RWPE1 (cell line): ENCODE measurements around the gene RHPN2.
"Not testable (repeated sequence)": the region's sequence is repeated elsewhere in the genome, so short reads cannot be mapped to it uniquely, and the experiment has no call there.

Experiments used
- CTCF ChIA-PET: fragments of 350-600 bp; sonication (Branson Sonifier 250); formaldehyde crosslinking; extraction: SDS; loops from one replicate; lab custom pipeline; 2021; lab: Yijun Ruan, JAX
- POLR2A ChIA-PET: fragments of 400-600 bp; formaldehyde crosslinking; extraction: SDS; loops from one replicate; lab custom pipeline; 2020; ENCODE audit warnings: antibody characterized with exemption; ENCODE audit not compliant: low non-redundant PET; lab: Yijun Ruan, JAX
- DNase-seq: peaks from one replicate; pipeline ENCODE4 v3.0.0; 2012; ENCODE audit warnings: low spot score
- H3K27ac ChIP-seq: fragments of 450-650 bp; 2 replicates; pipeline ENCODE4 v1.5.1; 2017
- CTCF ChIP-seq: fragments of 450-650 bp; conservative IDR thresholded peaks from 2 replicates; pipeline ENCODE4 v1.5.1; 2017; ENCODE audit warnings: low read depth, mild to moderate bottlenecking

RHPN2 gene

GRCh38 chr19:33008738-33009137, 56.0 kb downstream of the RHPN2 start:
- ChIA-PET CTCF (interaction anchor here (0.7 kb wide), 1 partner anchor 61 kb away, joined by 4 read pairs; no protein-coding TSS in a partner anchor), POLR2A (no interaction called here)
- no peak for TF ChIP-seq CTCF
- no peak overlapping the region for H3K27ac ChIP-seq
- no peak for DNase-seq

- peak; percentile 12 for DNase-seq
- H3K27ac ChIP-seq: no peak overlapping the region
- CTCF ChIA-PET: no interaction called here
- POLR2A ChIA-PET: no interaction called here
- no peak for TF ChIP-seq CTCF
Observed at GRCh38 chr19:33005440-33005839, 59.2 kb downstream of the RHPN2 start.

- POLR2A ChIA-PET, DNase-seq, CTCF ChIA-PET, H3K27ac ChIP-seq: not testable (repeated sequence)
Observed at GRCh38 chr19:33003424-33004024, 61.2 kb downstream of the RHPN2 start.

GRCh38 chr19:33002126-33002865, 62.4 kb downstream of the RHPN2 start:
- POLR2A ChIA-PET, DNase-seq, CTCF ChIA-PET, H3K27ac ChIP-seq: not testable (repeated sequence)

GRCh38 chr19:33000910-33001309, 63.8 kb downstream of the RHPN2 start:
- TF ChIP-seq CTCF: no peak
- CTCF ChIA-PET: no interaction called here

GRCh38 chr19:33000510-33000909, 64.2 kb downstream of the RHPN2 start:
- no peak for TF ChIP-seq CTCF
- no peak overlapping the region for H3K27ac ChIP-seq
- ChIA-PET POLR2A (no interaction called here), CTCF (no interaction called here)
- no peak for DNase-seq

More at GRCh38 chr19:33000910-33001309, 63.8 kb downstream of the RHPN2 start:
- POLR2A ChIA-PET: no interaction called here
- DNase-seq: no peak
- H3K27ac ChIP-seq: no peak overlapping the region

GRCh38 chr19:32998722-32999121, 66.0 kb downstream of the RHPN2 start:
- ChIA-PET POLR2A (no interaction called here), CTCF (no interaction called here)
- no peak overlapping the region for H3K27ac ChIP-seq
- DNase-seq: no peak
- no peak for TF ChIP-seq CTCF
